A549 (cell line): ENCODE results near the gene SLC35D2. TPM values are rescaled to one million over a fixed set of nuclear protein-coding genes. Genes with fewer than 3 reads are reported as not detected.

Experiments used
- ATAC-seq, 2 experiments: fragments of 200-7000 bp in 1 of 2; fragments of >200 bp in 1 of 2; cut with Nextera tagmentation in 1 of 2; cut with Tn5 transposase in 1 of 2; 3 replicates each; pipeline versions ENCODE4 v1.8.0 to v1.9.1; 2018 to 2020; ENCODE audit warnings: mild to moderate bottlenecking in 1 of 2, moderate library complexity in 1 of 2
- CTCF ChIA-PET: fragments of 300-600 bp; sonication (Branson Sonifier 250); formaldehyde crosslinking; extraction: SDS; loops from one replicate; lab custom pipeline; 2021; ENCODE audit warnings: antibody characterized with exemption, inconsistent platforms; lab: Yijun Ruan, JAX
- POLR2A ChIA-PET: fragments of 350-600 bp; formaldehyde crosslinking; extraction: SDS; loops from one replicate; lab custom pipeline; 2021; ENCODE audit warnings: antibody characterized with exemption, inconsistent platforms; lab: Yijun Ruan, JAX
- DNase-seq, 2 experiments: peaks; one replicate each; pipeline versions ENCODE4 v3.0.0 to v3.0.0-alpha.2; 2011 to 2016; ENCODE audit warnings: low read depth in 1 of 2, low spot score in 1 of 2
- FAIRE-seq: peaks from 2 replicates; lab custom pipeline; 2011; peaks lifted over from hg19 to GRCh38; lab: Jason Lieb, UNC
- H3K27ac ChIP-seq, 2 experiments: fragments of >200 bp; sonication (Bioruptor Twin); formaldehyde crosslinking; 3 replicates each; pipeline ENCODE4 v1.5.1; 2016 to 2017
- H3K4me1 ChIP-seq: fragments of >200 bp; sonication (Bioruptor Twin); formaldehyde crosslinking; 3 replicates; pipeline ENCODE4 v1.6.1; 2016
- H3K4me2 ChIP-seq: fragments of >200 bp; sonication (Bioruptor Twin); formaldehyde crosslinking; 3 replicates; pipeline ENCODE4 v1.6.1; 2016
- H3K4me3 ChIP-seq: fragments of >200 bp; sonication (Bioruptor Twin); formaldehyde crosslinking; 3 replicates; pipeline ENCODE4 v1.5.1; 2016
- H3K9me3 ChIP-seq: fragments of >200 bp; sonication (Bioruptor Twin); formaldehyde crosslinking; 3 replicates; pipeline ENCODE4 v1.6.1; 2016
- BCL3 ChIP-seq: fragments of >200 bp; sonication (Bioruptor Twin); formaldehyde crosslinking; IDR thresholded peaks from 3 replicates; pipeline ENCODE4 v1.6.1; 2016
- BHLHE40 ChIP-seq: IDR thresholded peaks from 2 replicates; pipeline ENCODE4 v1.6.1; 2012; ENCODE audit warnings: low read depth, low read length, inconsistent platforms
- CEBPB ChIP-seq, 2 experiments: fragments of >200 bp in 1 of 2; sonication (Bioruptor Twin) in 1 of 2; formaldehyde crosslinking in 1 of 2; IDR thresholded peaks; 2 replicates each; pipeline ENCODE4 v1.6.1; 2012 to 2016
- CHD2 ChIP-seq: fragments of 150-350 bp; IDR thresholded peaks from 2 replicates; pipeline ENCODE4 v1.6.1; 2014; ENCODE audit warnings: low read length; ENCODE audit not compliant: partially characterized antibody
- CTCF ChIP-seq: fragments of >200 bp; sonication (Bioruptor Twin); formaldehyde crosslinking; IDR thresholded peaks from 3 replicates; pipeline ENCODE4 v1.5.1; 2016
- E2F6 ChIP-seq: IDR thresholded peaks from 2 replicates; pipeline ENCODE4 v1.6.1; 2012; ENCODE audit warnings: low read depth, borderline replicate concordance
- ELK1 ChIP-seq: fragments of 150-350 bp; IDR thresholded peaks from 2 replicates; pipeline ENCODE4 v1.6.1; 2014; ENCODE audit warnings: low read depth, mild to moderate bottlenecking, low read length
- FOSL2 ChIP-seq, 2 experiments: fragments of 450-650 bp in 1 of 2; fragments of >200 bp in 1 of 2; sonication (Bioruptor Twin) in 1 of 2; formaldehyde crosslinking; IDR thresholded peaks; 2 replicates each; pipeline versions ENCODE4 v1.5.0 to v1.6.1; 2016 to 2020; ENCODE audit warnings: mild to moderate bottlenecking in 1 of 2, moderate library complexity in 1 of 2
- FOXS1 ChIP-seq: fragments of 250-450 bp; sonication (Bioruptor Pico); IDR thresholded peaks from 2 replicates; pipeline ENCODE4 v1.5.0; 2020; ENCODE audit warnings: mild to moderate bottlenecking, moderate library complexity
- GATA3 ChIP-seq: IDR thresholded peaks from 2 replicates; pipeline ENCODE4 v1.6.1; 2012; ENCODE audit warnings: borderline replicate concordance
- HDAC2 ChIP-seq: fragments of 200-600 bp; sonication (generic); IDR thresholded peaks from 2 replicates; pipeline ENCODE4 v1.6.1; 2016
- HMGXB4 ChIP-seq: fragments of 250-450 bp; sonication (Bioruptor Pico); IDR thresholded peaks from 2 replicates; pipeline ENCODE4 v1.5.0; 2021; ENCODE audit warnings: mild to moderate bottlenecking, moderate library complexity, borderline replicate concordance
- HOXA7 ChIP-seq: fragments of 250-450 bp; sonication (Bioruptor Pico); IDR thresholded peaks from 2 replicates; pipeline ENCODE4 v1.5.0; 2020; ENCODE audit warnings: mild to moderate bottlenecking, moderate library complexity
- JUN ChIP-seq, 2 experiments: fragments of >200 bp; sonication (Bioruptor Twin); formaldehyde crosslinking; IDR thresholded peaks; 2 replicates in 1 of 2; 3 replicates in 1 of 2; pipeline ENCODE4 v1.6.1; 2016 to 2017
- MAFK ChIP-seq: fragments of 450-650 bp; IDR thresholded peaks from 2 replicates; pipeline ENCODE4 v1.6.1; 2014; ENCODE audit not compliant: partially characterized antibody
- MAZ ChIP-seq: fragments of 150-350 bp; IDR thresholded peaks from 2 replicates; pipeline ENCODE4 v1.6.1; 2014; ENCODE audit warnings: antibody characterized with exemption, low read depth, low read length, borderline replicate concordance
- NFE2L2 ChIP-seq: fragments of 150-350 bp; conservative IDR thresholded peaks from 2 replicates; pipeline ENCODE4 v1.6.1; 2014; ENCODE audit warnings: low read length
- NR3C1 ChIP-seq: fragments of >200 bp; sonication (Bioruptor Twin); formaldehyde crosslinking; IDR thresholded peaks from 3 replicates; pipeline ENCODE4 v1.6.1; 2017
- PHF8 ChIP-seq: fragments of 200-600 bp; sonication (generic); IDR thresholded peaks from 2 replicates; pipeline ENCODE4 v1.6.1; 2016; ENCODE audit warnings: low read depth, mild to moderate bottlenecking, antibody characterized with exemption, moderate library complexity, borderline replicate concordance
- RAD21 ChIP-seq, 2 experiments: fragments of >200 bp in 1 of 2; sonication (Bioruptor Twin) in 1 of 2; formaldehyde crosslinking in 1 of 2; IDR thresholded peaks in 1 of 2; conservative IDR thresholded peaks in 1 of 2; 2 replicates in 1 of 2; 3 replicates in 1 of 2; pipeline ENCODE4 v1.6.1; 2012 to 2018; ENCODE audit warnings: inconsistent platforms in 1 of 2
- RARB ChIP-seq: fragments of 250-450 bp; sonication (Bioruptor Pico); IDR thresholded peaks from 2 replicates; pipeline ENCODE4 v1.8.0; 2021; ENCODE audit warnings: mild to moderate bottlenecking, moderate library complexity
- RNF2 ChIP-seq: fragments of 200-600 bp; sonication (generic); IDR thresholded peaks from 2 replicates; pipeline ENCODE4 v1.6.1; 2016; ENCODE audit warnings: low read depth, mild to moderate bottlenecking, antibody characterized with exemption, moderate library complexity, borderline replicate concordance
- TFCP2L1 ChIP-seq: fragments of 250-450 bp; sonication (Bioruptor Pico); IDR thresholded peaks from 2 replicates; pipeline ENCODE4 v1.5.0; 2021; ENCODE audit warnings: mild to moderate bottlenecking
- TP53 ChIP-seq: fragments of 250-450 bp; sonication (Bioruptor Pico); IDR thresholded peaks from 2 replicates; pipeline ENCODE4 v1.5.0; 2021; ENCODE audit warnings: mild to moderate bottlenecking, moderate library complexity
- USF2 ChIP-seq: fragments of 450-650 bp; IDR thresholded peaks from 2 replicates; pipeline ENCODE4 v1.6.1; 2014; ENCODE audit warnings: antibody characterized with exemption
- ZFP36 ChIP-seq: fragments of 450-650 bp; IDR thresholded peaks from 2 replicates; pipeline ENCODE4 v1.6.1; 2014; ENCODE audit warnings: borderline replicate concordance; ENCODE audit not compliant: partially characterized antibody
- WGBS: methylation state at CpG from one replicate; pipeline ENCODE4 v1.1.6; 2017; ENCODE audit errors: missing lambda C conversion rate; 5-methylcytosine and 5-hydroxymethylcytosine counted together
- polyA plus RNA-seq, 4 experiments: library from polyadenylated mRNA; depleted of rRNA in 3 of 4; stranded (reverse); fragments of >200 nt; fragmentation: RNase III in 1 of 4; extraction: RNeasy Plus Mini Kit Qiagen cat#74134 plus additional on column Dnase treatment in 1 of 4; gene quantifications; 2 replicates in 3 of 4; 3 replicates in 1 of 4; pipeline ENCODE4 v1.2.3, GENCODE V29; 2011 to 2017
- TF ChIP-seq, protein P1 (sequence below): IDR thresholded peaks from 2 replicates; pipeline ENCODE4 v1.6.1; 2012

The SLC35D2 gene
- polyA plus RNA-seq, 2 of the 4 experiments (the other 2 are of a cell fraction): 13.8 to 29.8 TPM

DNA sequence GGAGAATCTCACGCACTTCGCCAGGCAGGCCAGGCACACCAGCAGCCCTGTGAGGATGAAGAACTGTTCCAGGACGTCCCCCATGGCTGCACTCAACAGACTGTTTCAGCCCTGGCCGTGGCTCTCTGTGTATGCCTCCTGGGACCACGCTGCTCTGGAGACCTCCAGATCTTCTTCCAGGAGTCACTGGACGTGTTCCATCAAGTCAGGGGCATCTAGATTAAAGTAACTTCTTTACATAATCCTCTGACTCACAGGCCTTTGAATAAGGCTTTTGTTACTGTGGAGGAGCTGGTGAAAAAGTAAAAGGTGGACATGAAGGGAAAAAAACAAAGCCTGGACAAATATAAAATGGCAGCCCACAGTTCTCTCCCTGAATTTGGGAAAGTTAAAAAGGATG lies 81.5 kb downstream of the SLC35D2 start, which contains the start of gene HSD17B3:
TSS of gene HSD17B3 (minus strand) at position 156 of the 400 bp plus-strand sequence. CDS start at position 84, 72 bp downstream.
- POLR2A ChIA-PET: no interaction called here
- TF ChIP-seq BHLHE40 (no peak), HOXA7 (CRISPR knock-in tag) (no peak), RNF2 (no peak), FOXS1 (CRISPR knock-in tag) (no peak), TFCP2L1 (CRISPR knock-in tag) (no peak), RAD21 (conservative IDR thresholded peaks at IDR 0.05 in 1 of 2, IDR thresholded peaks at IDR 0.05 in 1 of 2) (no peak), BCL3 (no peak), NFE2L2 (no peak), GATA3 (no peak), MAFK (no peak), HDAC2 (no peak), PHF8 (no peak), CTCF (no peak), FOSL2 (IDR thresholded peaks at IDR 0.05) (no peak), FOSL2 (CRISPR knock-in tag; IDR thresholded peaks at IDR 0.05) (no peak), NR3C1 (no peak), ZFP36 (no peak), E2F6 (no peak), CEBPB (IDR thresholded peaks at IDR 0.05) (no peak), ELK1 (no peak)
- WGBS: 69% methylated on average over 6 of the region's 6 CpGs
- Histone ChIP-seq H3K27ac (no peak within 1 kb of the TSS), H3K4me3 (no peak within 1 kb of the TSS), H3K4me1 (peaks cover 4% of the 10 kb centered on the region; the same call in 1 of the 3 replicates), H3K4me2 (no peak within 1 kb of the TSS), H3K9me3 (no peaks in the 10 kb centered on the region)
- CTCF ChIA-PET: no interaction called here
- FAIRE-seq (no peak), DNase-seq (no peak), ATAC-seq (no peak)

GRCh38 chr9:96299823-96300222 lies 83.7 kb downstream of the SLC35D2 start:
- Histone ChIP-seq H3K27ac (no peak overlapping the region), H3K4me2 (no peak overlapping the region), H3K4me1 (peaks cover 4% of the 10 kb centered on the region; the same call in 1 of the 3 replicates), H3K9me3 (no peaks in the 10 kb centered on the region), H3K4me3 (no peak overlapping the region)
- ATAC-seq (no peak), FAIRE-seq (no peak), DNase-seq (no peak)
- CTCF ChIA-PET: interaction anchor here (2.0 kb wide), 1 partner anchor 67 kb away, joined by 7 read pairs; no protein-coding TSS in a partner anchor
- POLR2A ChIA-PET: no interaction called here
- TF ChIP-seq TP53 (no peak), RARB (CRISPR knock-in tag) (no peak), CHD2 (no peak), USF2 (no peak), JUN (IDR thresholded peaks at IDR 0.05) (no peak), HMGXB4 (CRISPR knock-in tag) (no peak), MAZ (no peak)
- TF ChIP-seq, protein P1, sequence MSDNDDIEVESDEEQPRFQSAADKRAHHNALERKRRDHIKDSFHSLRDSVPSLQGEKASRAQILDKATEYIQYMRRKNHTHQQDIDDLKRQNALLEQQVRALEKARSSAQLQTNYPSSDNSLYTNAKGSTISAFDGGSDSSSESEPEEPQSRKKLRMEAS: no peak
- WGBS: 52% methylated on average over 4 of the region's 4 CpGs
